Right atrium auricular region (tissue), 2 donors: ENCODE measurements around the gene WNT9A. TPM values are rescaled to one million over a fixed set of nuclear protein-coding genes. Genes with fewer than 3 reads are reported as not detected.
A peak's percentile ranks its signal among the peaks of the same experiment; 100 is the strongest.

Source experiments
- DNase-seq: peaks from one replicate; pipeline ENCODE4 v3.0.0-alpha.2; 2019; ENCODE audit warnings: low spot score
- H3K27ac ChIP-seq, 2 donors: fragments of 200-600 bp; sonication (generic); 1 replicate in 1 of 2; 2 replicates in 1 of 2; pipeline ENCODE4 v1.5.1; 2016 to 2019
- H3K27me3 ChIP-seq, 2 donors: fragments of 200-600 bp; sonication (generic); one replicate each; pipeline versions ENCODE4 v1.5.1 to v1.6.0; 2017 to 2019
- H3K36me3 ChIP-seq: fragments of 200-600 bp; sonication (generic); one replicate; pipeline ENCODE4 v1.5.1; 2016
- H3K4me1 ChIP-seq, 2 donors: fragments of 200-600 bp; sonication (generic); one replicate each; pipeline versions ENCODE4 v1.5.1 to v1.6.0; 2017 to 2019
- H3K4me3 ChIP-seq, 2 donors: fragments of 200-600 bp; sonication (generic); 1 replicate in 1 of 2; 2 replicates in 1 of 2; pipeline ENCODE4 v1.5.1; 2017 to 2019; ENCODE audit warnings: mild to moderate bottlenecking in 1 of 2, moderate library complexity in 1 of 2
- H3K9me3 ChIP-seq, 2 donors: fragments of 200-600 bp; sonication (generic); one replicate each; pipeline ENCODE4 v1.5.1; 2019
- CTCF ChIP-seq, 2 donors: fragments of 200-600 bp; sonication (generic); IDR thresholded peaks; one replicate each; pipeline ENCODE4 v1.5.1; 2019; ENCODE audit warnings: antibody characterized with exemption in 2 of 2
- total RNA-seq, 2 donors: library from RNA; depleted of rRNA; stranded (reverse); fragments of >200 nt; gene quantifications; one replicate each; pipeline ENCODE4 v1.1.0, GENCODE V29; 2016

The WNT9A gene
- total RNA-seq, 2 donors from 2014 or later = 0.78 to 2.2 TPM

DNA sequence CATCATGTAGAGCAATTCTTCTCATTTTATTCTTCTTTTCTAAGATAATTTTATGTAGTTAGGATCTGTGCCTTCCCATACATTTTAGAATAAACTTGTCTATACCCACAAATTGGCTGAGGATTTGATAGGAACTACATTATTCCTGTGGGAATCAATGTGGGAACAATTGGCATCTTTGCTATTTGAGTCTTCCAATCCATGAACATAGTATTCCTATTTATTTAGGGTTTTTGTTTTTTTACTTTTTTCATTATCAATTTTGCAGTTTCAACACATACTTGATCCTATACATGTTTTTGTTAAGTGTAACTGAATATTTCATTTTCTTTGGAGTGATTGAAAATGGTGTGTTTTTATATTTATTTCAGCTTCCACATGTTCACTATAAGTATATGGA is 8.1 kb upstream of the WNT9A start:
- no peak overlapping the region for H3K4me3 ChIP-seq
- no peak for DNase-seq
- H3K36me3 ChIP-seq = no peaks in the 10 kb centered on the region
- H3K4me1 ChIP-seq = no peaks in the 10 kb centered on the region
- TF ChIP-seq CTCF (IDR thresholded peaks at IDR 0.05) = no peak
- H3K27ac ChIP-seq = no peak overlapping the region
- H3K27me3 ChIP-seq = no peaks in the 10 kb centered on the region
- peaks cover 0 to 9% of the 10 kb centered on the region in 2 donors for H3K9me3 ChIP-seq

DNA sequence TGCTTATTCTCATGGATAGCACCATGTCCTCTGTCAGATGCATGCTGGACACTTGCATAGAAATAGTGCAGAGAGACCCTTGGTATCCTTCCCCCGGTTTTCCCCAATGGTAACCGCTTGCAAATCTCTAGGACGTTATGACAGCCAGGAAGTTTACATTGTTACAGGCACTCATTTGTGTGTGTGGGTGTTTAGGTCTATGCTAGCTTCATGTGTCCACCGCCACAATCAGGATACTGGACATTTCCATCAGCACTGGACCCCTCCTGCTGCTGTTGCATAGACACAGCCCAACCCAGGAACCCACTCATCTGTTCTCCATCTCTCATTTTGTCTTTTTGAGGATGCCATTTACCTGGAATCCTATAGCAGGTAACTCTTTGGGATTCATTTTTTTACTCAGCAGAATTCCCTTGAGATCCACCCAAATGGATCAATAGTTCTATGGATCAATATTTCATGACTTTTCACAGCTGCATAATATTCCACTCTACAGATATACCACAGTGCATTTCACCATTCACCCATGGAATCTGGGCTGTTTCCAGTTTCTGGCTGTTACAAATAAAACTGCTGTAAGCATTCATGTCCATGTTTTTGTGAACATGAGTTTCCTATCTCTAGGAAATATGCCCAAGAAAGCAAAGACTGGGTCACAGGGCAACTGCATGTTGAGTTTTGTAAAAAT is 6.6 kb upstream of the WNT9A start:
- DNase-seq = peak; percentile 28
- no peak overlapping the region for H3K27ac ChIP-seq
- peaks cover 0 to 9% of the 10 kb centered on the region in 2 donors for H3K9me3 ChIP-seq
- no peaks in the 10 kb centered on the region for H3K4me1 ChIP-seq
- H3K27me3 ChIP-seq = no peaks in the 10 kb centered on the region
- no peaks in the 10 kb centered on the region for H3K36me3 ChIP-seq
- TF ChIP-seq CTCF (IDR thresholded peaks at IDR 0.05) = no peak
- no peak overlapping the region for H3K4me3 ChIP-seq

GRCh38 chr1:227953022-227953412 is 5.3 kb upstream of the WNT9A start:
- H3K4me1 ChIP-seq = peaks cover 0 to 11% of the 10 kb centered on the region in 2 donors
- TF ChIP-seq CTCF (IDR thresholded peaks at IDR 0.05) = no peak
- H3K4me3 ChIP-seq = no peak overlapping the region
- H3K9me3 ChIP-seq = peaks cover 0 to 9% of the 10 kb centered on the region in 2 donors
- DNase-seq = no peak
- no peak overlapping the region for H3K27ac ChIP-seq
- no peaks in the 10 kb centered on the region for H3K27me3 ChIP-seq
- no peaks in the 10 kb centered on the region for H3K36me3 ChIP-seq

GRCh38 chr1:227952374-227953021 is 4.8 kb upstream of the WNT9A start:
- Histone ChIP-seq H3K4me3 (no peak overlapping the region), H3K9me3 (peaks cover 0 to 9% of the 10 kb centered on the region in 2 donors), H3K4me1 (peaks cover 0 to 11% of the 10 kb centered on the region in 2 donors), H3K36me3 (no peaks in the 10 kb centered on the region), H3K27ac (no peak overlapping the region), H3K27me3 (no peaks in the 10 kb centered on the region)
- DNase-seq = peak; percentile 59
- TF ChIP-seq CTCF (IDR thresholded peaks at IDR 0.05) = no peak

GRCh38 chr1:227951624-227952373 is 4.1 kb upstream of the WNT9A start:
- TF ChIP-seq CTCF (IDR thresholded peaks at IDR 0.05) = no peak
- no peak overlapping the region for H3K27ac ChIP-seq
- peak; percentile 57 for DNase-seq
- H3K27me3 ChIP-seq = no peaks in the 10 kb centered on the region
- peaks cover 0 to 17% of the 10 kb centered on the region in 2 donors for H3K4me1 ChIP-seq
- no peak overlapping the region for H3K4me3 ChIP-seq
- H3K9me3 ChIP-seq = peaks cover 0 to 4% of the 10 kb centered on the region in 2 donors
- no peaks in the 10 kb centered on the region for H3K36me3 ChIP-seq
